Measurements from ENCODE around the gene NOTCH2. TPM values are rescaled to one million over a fixed set of nuclear protein-coding genes. Genes with fewer than 3 reads are reported as not detected.

Gene NOTCH2
- total RNA-seq, 1 donor, result 330 TPM

DNA sequence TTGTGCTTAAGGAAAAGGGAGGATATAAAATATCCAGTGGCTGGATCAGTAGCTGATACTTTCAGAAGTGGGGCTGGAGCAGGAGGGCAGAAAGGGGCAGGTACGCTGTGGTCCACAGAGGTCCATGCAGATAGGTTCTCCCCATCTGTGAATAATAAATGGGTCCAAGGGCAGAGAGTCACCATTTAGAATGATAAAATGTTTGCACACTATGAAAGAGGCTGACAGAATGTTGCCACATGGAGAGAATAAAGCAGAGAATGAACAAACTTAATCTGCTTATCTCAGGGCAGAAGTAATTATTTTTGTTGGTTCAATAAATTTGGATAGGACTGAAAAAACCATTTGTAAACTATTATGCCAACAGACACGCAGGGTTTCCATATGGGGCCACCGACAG lies 156.5 kb downstream of the NOTCH2 start:
- H3K79me2 ChIP-seq (ENCODE audit: insufficient read depth, low read length), result peaks cover 10% of the 10 kb centered on the region
- no peak overlapping the region for H3K4me3 ChIP-seq (ENCODE audit: insufficient read depth, low read length)
- peaks cover 59% of the 10 kb centered on the region for H3K36me3 ChIP-seq (ENCODE audit: insufficient read depth, low read length)
- TF ChIP-seq, protein P1, sequence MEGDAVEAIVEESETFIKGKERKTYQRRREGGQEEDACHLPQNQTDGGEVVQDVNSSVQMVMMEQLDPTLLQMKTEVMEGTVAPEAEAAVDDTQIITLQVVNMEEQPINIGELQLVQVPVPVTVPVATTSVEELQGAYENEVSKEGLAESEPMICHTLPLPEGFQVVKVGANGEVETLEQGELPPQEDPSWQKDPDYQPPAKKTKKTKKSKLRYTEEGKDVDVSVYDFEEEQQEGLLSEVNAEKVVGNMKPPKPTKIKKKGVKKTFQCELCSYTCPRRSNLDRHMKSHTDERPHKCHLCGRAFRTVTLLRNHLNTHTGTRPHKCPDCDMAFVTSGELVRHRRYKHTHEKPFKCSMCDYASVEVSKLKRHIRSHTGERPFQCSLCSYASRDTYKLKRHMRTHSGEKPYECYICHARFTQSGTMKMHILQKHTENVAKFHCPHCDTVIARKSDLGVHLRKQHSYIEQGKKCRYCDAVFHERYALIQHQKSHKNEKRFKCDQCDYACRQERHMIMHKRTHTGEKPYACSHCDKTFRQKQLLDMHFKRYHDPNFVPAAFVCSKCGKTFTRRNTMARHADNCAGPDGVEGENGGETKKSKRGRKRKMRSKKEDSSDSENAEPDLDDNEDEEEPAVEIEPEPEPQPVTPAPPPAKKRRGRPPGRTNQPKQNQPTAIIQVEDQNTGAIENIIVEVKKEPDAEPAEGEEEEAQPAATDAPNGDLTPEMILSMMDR (IDR thresholded peaks at IDR 0.05; ENCODE audit: extremely low read depth, low read depth, low read length), result no peak
- no peak overlapping the region for H3K4me2 ChIP-seq (ENCODE audit: insufficient read depth, low read length)
- no peaks in the 10 kb centered on the region for H3K4me1 ChIP-seq (ENCODE audit: insufficient read depth, low read length)
- H2AFZ ChIP-seq (ENCODE audit: low read length), result no peak overlapping the region
- H3K9me3 ChIP-seq (ENCODE audit: low read depth, low read length), result no peaks in the 10 kb centered on the region
- no peak overlapping the region for H3K27ac ChIP-seq (ENCODE audit: low read depth, low read length)
- H4K20me1 ChIP-seq (ENCODE audit: insufficient read depth, low read length), result peaks cover 28% of the 10 kb centered on the region
- H3K27me3 ChIP-seq (ENCODE audit: insufficient read depth, low read length), result no peaks in the 10 kb centered on the region
- DNase-seq (ENCODE audit: insufficient read length, low spot score, missing footprints), result no peak

DNA sequence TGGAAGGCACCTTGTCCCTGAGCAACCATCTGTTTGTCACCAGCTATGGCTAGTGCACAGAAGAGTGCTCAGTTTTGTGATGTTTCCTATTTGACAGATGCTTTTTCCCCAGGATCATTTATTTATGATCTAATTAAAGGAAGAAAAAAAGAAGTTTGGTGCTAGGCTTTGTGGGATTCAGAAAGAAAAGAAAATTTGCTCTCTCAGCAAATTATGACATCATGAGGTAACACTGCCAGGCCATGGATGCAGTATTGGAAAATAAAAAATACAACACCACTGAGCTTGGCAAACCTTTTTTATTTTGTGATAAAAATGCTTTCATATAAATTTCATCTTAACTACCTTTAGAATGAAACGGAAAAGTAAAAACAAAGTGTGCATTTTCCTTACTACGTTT lies 157.7 kb downstream of the NOTCH2 start:
- TF ChIP-seq, protein P1 (IDR thresholded peaks at IDR 0.05; ENCODE audit: extremely low read depth, low read depth, low read length), result no peak
- Histone ChIP-seq H3K79me2 (ENCODE audit: insufficient read depth, low read length) (peaks cover 9% of the 10 kb centered on the region), H3K4me2 (ENCODE audit: insufficient read depth, low read length) (no peak overlapping the region), H4K20me1 (ENCODE audit: insufficient read depth, low read length) (peaks cover 28% of the 10 kb centered on the region), H3K4me1 (ENCODE audit: insufficient read depth, low read length) (no peaks in the 10 kb centered on the region), H2AFZ (ENCODE audit: low read length) (no peak overlapping the region), H3K9me3 (ENCODE audit: low read depth, low read length) (no peaks in the 10 kb centered on the region), H3K27ac (ENCODE audit: low read depth, low read length) (no peak overlapping the region), H3K27me3 (ENCODE audit: insufficient read depth, low read length) (no peaks in the 10 kb centered on the region), H3K36me3 (ENCODE audit: insufficient read depth, low read length) (peaks cover 48% of the 10 kb centered on the region), H3K4me3 (ENCODE audit: insufficient read depth, low read length) (no peak overlapping the region)
- DNase-seq (ENCODE audit: insufficient read length, low spot score, missing footprints), result no peak

DNA sequence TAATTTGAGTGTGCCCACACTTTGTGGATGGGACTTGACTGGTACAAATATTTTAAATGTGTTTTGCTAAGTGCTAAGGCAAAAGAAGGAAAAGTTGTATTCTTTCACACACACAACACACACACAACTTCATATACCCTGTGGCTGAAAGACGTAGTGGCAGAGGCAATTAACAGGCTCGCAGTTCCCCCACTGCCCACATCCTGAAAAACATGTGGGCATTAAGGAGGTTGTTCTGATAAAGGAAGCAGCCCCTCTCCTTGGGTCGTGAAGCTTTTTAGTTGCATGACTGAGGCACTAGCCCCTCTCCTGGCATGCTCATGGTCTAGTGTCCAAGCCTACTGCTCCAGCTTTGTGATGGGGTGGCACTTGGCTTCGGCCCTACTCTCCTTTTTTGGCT lies 158.8 kb downstream of the NOTCH2 start:
- Histone ChIP-seq H2AFZ (ENCODE audit: low read length) (no peak overlapping the region), H3K4me3 (ENCODE audit: insufficient read depth, low read length) (no peak overlapping the region), H3K27me3 (ENCODE audit: insufficient read depth, low read length) (no peaks in the 10 kb centered on the region), H3K4me2 (ENCODE audit: insufficient read depth, low read length) (no peak overlapping the region), H3K27ac (ENCODE audit: low read depth, low read length) (no peak overlapping the region), H3K36me3 (ENCODE audit: insufficient read depth, low read length) (peaks cover 37% of the 10 kb centered on the region), H3K9me3 (ENCODE audit: low read depth, low read length) (no peaks in the 10 kb centered on the region), H4K20me1 (ENCODE audit: insufficient read depth, low read length) (peaks cover 28% of the 10 kb centered on the region), H3K79me2 (ENCODE audit: insufficient read depth, low read length) (peaks cover 9% of the 10 kb centered on the region), H3K4me1 (ENCODE audit: insufficient read depth, low read length) (no peaks in the 10 kb centered on the region)
- no peak for DNase-seq (ENCODE audit: insufficient read length, low spot score, missing footprints)
- TF ChIP-seq, protein P1 (IDR thresholded peaks at IDR 0.05; ENCODE audit: extremely low read depth, low read depth, low read length), result no peak

DNA sequence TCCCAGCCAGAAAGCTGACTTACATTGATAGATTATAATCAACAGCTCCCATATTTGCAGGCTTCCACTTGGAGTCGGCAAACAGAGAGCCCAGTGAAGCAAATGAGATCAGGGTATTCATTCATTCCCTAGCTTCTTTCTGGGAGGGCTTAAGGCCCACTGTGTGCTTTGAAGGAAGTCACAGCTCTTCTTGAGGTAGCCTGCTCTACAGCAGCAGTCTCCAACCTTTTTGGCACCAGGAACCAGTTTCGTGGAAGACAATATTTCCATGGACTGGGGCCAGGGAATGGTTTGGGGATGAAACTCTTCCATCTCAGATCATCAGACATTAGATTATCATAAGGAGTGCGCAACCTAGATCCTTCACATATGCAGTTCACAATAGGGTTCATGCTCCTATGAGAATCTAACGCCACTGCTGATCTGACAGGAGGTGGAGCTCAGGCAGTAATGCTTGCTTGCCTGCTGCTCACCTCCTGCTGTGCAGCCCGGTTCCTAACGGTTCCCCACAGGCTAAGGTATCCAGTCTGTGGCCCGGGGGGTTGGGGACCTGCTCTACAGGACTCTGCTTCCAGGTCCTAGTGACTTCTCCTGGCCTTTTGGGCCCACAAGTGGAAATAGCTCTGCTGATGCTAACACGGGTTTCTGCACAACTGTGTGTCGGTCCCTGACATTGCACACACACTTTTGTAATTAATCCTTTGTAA lies 159.4 kb downstream of the NOTCH2 start:
- no peak for DNase-seq (ENCODE audit: insufficient read length, low spot score, missing footprints)
- Histone ChIP-seq H3K4me1 (ENCODE audit: insufficient read depth, low read length) (no peaks in the 10 kb centered on the region), H2AFZ (ENCODE audit: low read length) (no peak overlapping the region), H3K4me2 (ENCODE audit: insufficient read depth, low read length) (no peak overlapping the region), H3K4me3 (ENCODE audit: insufficient read depth, low read length) (no peak overlapping the region), H3K27ac (ENCODE audit: low read depth, low read length) (no peak overlapping the region), H3K27me3 (ENCODE audit: insufficient read depth, low read length) (no peaks in the 10 kb centered on the region), H3K79me2 (ENCODE audit: insufficient read depth, low read length) (peaks cover 9% of the 10 kb centered on the region), H3K36me3 (ENCODE audit: insufficient read depth, low read length) (peaks cover 31% of the 10 kb centered on the region), H3K9me3 (ENCODE audit: low read depth, low read length) (no peaks in the 10 kb centered on the region), H4K20me1 (ENCODE audit: insufficient read depth, low read length) (peaks cover 28% of the 10 kb centered on the region)
- TF ChIP-seq, protein P1 (IDR thresholded peaks at IDR 0.05; ENCODE audit: extremely low read depth, low read depth, low read length), result no peak

Measured in osteoblast (primary cell).